ENCODE data around the gene IRF4. TPM values are rescaled to one million over a fixed set of nuclear protein-coding genes. Genes with fewer than 3 reads are reported as not detected.

IRF4 gene
- total and polyA plus RNA-seq, 2 donors: 0.30 to 2.0 TPM

DNA sequence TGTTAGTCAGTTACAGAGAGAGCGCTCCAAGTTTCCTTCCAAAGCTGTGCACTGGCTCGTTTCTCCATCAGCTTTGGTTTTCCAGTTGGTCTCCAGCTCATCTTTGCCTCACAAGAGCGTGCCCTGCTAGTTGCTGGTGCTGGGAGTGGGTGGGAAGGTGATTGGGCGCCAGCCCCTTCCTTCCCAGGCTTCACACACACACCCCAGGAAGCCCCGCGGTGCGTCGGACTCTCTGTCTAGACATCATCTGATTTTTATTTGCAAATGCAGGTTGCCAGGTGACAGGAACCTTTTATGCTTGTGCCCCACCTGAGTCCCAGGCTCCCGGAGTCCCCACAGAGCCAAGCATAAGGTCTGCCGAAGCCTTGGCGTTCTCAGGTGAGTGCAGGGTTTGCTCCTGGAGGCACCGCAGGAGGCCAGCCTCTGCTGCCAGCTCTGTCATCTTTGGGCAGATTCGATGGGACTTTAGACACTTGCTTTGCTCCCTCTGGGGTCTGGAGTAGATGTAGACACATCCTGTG is 7.1 kb downstream of the IRF4 start:
- 90% methylated on average over 13 of the region's 13 CpGs for WGBS
- Histone ChIP-seq H3K36me3 (ENCODE audit: insufficient read depth) (no peaks in the 10 kb centered on the region), H3K4me1 (ENCODE audit: insufficient read depth) (no peaks in the 10 kb centered on the region), H3K27ac (ENCODE audit: low read depth) (no peak overlapping the region), H3K4me3 (ENCODE audit: low read depth, low read length) (no peak overlapping the region)
- DNase-seq (ENCODE audit: extremely low spot score): no peak

DNA sequence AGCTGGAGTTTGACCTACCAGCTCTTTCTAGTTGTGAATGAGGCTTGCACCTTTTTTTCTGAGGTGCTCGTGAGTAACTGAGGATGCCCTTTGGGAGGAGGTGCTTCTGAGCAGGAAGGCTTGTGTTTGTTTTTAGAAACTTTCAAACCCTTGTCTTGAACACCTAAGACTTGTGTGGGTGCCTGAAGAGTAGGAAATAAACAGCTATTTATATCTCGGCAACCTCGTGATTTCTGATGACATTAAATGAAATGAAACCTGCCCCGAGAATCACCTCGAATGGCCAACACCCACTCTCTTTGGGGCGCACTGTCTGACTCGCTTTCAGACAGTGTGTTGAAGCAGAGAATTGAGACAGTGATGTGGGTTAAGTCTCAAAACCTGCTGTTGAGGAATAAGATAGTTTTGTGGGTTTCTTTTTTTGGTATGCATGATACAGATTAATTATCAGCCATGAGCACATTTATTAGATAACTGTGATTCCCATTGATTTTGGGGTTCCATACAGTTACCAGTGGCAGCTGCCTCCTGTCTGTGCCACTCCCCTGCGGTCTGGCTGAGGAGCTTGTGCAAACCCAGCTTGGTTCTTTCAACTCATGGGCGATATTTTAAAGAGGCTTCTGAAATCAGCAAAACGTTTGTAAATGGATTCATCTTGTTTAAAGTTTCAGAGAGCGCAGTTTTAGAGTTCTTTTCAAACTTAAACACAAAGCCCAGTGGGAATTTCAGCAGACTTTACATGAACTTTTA is 8.4 kb downstream of the IRF4 start:
- 38% methylated on average over 11 of the region's 11 CpGs for WGBS
- Histone ChIP-seq H3K4me3 (ENCODE audit: low read depth, low read length) (no peak overlapping the region), H3K27ac (ENCODE audit: low read depth) (no peak overlapping the region), H3K4me1 (ENCODE audit: insufficient read depth) (no peaks in the 10 kb centered on the region), H3K36me3 (ENCODE audit: insufficient read depth) (no peaks in the 10 kb centered on the region)
- DNase-seq (ENCODE audit: extremely low spot score): no peak

DNA sequence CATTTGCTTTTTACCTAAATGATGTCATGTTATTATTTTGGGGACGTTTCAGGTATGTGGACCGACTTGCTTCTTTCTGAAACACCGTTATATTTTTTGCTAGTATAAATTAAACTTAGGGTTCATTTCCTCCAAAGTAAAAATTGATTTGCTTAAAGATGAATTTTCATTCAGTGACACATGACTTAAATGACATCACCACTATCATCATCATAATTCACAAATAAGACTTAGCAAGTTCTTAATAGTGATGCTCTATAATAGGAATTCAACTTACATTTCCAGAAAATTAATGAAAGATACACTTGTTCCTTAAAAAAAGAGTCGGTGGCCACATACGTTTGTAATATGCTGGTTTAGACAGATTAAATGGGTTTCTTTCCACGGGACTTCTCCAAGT is 9.3 kb downstream of the IRF4 start:
- no peaks in the 10 kb centered on the region for H3K4me1 ChIP-seq (ENCODE audit: insufficient read depth)
- no peaks in the 10 kb centered on the region for H3K36me3 ChIP-seq (ENCODE audit: insufficient read depth)
- H3K4me3 ChIP-seq (ENCODE audit: low read depth, low read length): no peak overlapping the region
- H3K27ac ChIP-seq (ENCODE audit: low read depth): no peak overlapping the region
- no peak for DNase-seq (ENCODE audit: extremely low spot score)
- WGBS: 81% methylated on average over 6 of the region's 6 CpGs

DNA sequence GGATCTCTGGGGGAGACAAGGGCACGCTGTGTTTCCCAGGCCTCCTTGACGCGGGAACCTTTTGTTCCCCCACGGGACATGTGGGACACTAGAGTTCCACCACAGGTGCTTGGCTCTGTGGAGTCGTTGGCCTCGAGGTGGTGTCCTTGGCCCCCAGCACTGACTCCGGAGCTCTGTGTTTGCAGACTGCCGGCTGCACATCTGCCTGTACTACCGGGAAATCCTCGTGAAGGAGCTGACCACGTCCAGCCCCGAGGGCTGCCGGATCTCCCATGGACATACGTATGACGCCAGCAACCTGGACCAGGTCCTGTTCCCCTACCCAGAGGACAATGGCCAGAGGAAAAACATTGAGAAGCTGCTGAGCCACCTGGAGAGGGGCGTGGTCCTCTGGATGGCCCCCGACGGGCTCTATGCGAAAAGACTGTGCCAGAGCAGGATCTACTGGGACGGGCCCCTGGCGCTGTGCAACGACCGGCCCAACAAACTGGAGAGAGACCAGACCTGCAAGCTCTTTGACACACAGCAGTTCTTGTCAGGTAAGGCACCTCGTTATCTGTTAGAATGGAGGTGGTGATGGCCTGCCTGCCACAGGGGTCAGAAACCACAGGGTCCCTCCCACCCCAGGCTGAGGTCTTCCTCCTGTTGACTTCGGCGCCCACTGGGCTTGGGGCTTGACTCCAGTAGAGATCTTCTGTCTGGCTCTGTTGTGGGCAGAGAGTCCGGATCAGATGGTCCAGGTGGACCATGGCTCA is 9.9 kb downstream of the IRF4 start:
- no peaks in the 10 kb centered on the region for H3K36me3 ChIP-seq (ENCODE audit: insufficient read depth)
- 88% methylated on average over 27 of the region's 27 CpGs for WGBS
- no peak overlapping the region for H3K27ac ChIP-seq (ENCODE audit: low read depth)
- H3K4me3 ChIP-seq (ENCODE audit: low read depth, low read length): no peak overlapping the region
- no peaks in the 10 kb centered on the region for H3K4me1 ChIP-seq (ENCODE audit: insufficient read depth)
- no peak for DNase-seq (ENCODE audit: extremely low spot score)

DNA sequence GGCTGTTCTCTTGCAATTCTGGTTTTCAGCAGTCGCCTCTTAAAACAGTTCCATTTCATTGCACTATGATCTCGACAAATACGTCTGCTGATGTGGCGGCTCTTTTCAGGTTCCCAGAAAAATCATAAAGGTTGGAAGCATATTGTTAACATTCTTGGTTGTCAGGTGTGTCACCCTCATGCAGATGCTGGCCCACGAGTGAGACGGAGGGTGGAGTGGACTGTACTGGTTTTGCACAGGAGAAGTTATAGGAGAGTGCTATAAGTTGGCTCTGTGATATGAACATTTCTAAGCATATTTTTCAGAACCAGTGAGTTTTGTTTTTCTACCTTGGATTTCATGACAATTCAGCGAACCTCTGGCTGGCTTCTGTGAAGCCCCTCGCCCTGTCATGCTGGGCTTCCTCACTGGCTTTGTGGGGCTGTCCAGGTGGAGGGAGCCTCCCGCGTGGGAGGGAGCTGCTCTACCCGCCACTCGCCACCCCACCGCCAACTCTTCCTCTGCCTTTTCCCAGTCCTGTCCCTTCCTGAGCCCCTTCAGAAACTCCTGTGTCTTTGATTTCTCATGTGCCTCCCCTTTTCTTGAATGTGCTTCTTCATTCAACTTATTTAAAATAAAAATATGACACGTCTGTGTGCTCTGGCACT is 10.6 kb downstream of the IRF4 start:
- WGBS: 91% methylated on average over 14 of the region's 14 CpGs
- Histone ChIP-seq H3K4me3 (ENCODE audit: low read depth, low read length) (no peak overlapping the region), H3K27ac (ENCODE audit: low read depth) (no peak overlapping the region), H3K36me3 (ENCODE audit: insufficient read depth) (no peaks in the 10 kb centered on the region), H3K4me1 (ENCODE audit: insufficient read depth) (no peaks in the 10 kb centered on the region)
- DNase-seq (ENCODE audit: extremely low spot score): no peak

DNA sequence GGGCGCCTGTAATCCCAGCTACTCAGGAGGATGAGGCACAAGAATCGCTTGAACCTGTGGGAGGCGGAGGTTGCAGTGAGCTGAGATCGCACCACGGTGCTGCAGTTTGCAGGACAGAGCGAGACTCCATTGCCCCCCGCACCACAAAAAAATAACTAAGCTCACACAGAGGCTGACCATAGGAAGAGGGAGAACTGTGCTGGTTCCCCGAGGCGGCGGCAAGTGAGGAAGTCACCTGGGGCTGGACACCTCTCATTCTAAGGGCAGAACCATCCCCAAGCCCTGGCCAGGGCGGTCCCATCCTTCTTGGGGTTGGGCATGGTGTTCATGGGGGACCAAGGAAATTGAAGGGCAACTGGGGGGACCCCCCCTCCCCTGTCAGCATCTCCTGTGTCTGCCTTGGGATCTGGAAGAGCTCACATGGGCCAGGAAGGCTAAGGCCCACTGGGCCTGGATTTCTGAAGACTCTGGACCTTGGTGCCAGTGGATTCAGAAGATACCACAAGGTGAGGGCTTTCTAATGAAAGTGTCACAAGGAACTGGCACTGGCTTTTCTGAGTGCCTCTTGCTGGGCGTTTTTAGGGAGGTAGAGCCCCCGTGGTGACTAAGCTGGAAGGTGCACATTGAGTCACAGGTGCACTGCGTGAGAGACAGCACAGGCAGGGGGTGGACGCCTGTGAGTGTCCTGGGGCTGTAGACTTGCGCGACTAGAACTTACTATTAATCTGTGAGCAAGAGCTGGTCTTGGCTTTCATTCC is 11.5 kb downstream of the IRF4 start:
- Histone ChIP-seq H3K4me1 (ENCODE audit: insufficient read depth) (no peaks in the 10 kb centered on the region), H3K36me3 (ENCODE audit: insufficient read depth) (no peaks in the 10 kb centered on the region), H3K4me3 (ENCODE audit: low read depth, low read length) (no peak overlapping the region), H3K27ac (ENCODE audit: low read depth) (no peak overlapping the region)
- 88% methylated on average over 17 of the region's 17 CpGs for WGBS
- no peak for DNase-seq (ENCODE audit: extremely low spot score)

DNA sequence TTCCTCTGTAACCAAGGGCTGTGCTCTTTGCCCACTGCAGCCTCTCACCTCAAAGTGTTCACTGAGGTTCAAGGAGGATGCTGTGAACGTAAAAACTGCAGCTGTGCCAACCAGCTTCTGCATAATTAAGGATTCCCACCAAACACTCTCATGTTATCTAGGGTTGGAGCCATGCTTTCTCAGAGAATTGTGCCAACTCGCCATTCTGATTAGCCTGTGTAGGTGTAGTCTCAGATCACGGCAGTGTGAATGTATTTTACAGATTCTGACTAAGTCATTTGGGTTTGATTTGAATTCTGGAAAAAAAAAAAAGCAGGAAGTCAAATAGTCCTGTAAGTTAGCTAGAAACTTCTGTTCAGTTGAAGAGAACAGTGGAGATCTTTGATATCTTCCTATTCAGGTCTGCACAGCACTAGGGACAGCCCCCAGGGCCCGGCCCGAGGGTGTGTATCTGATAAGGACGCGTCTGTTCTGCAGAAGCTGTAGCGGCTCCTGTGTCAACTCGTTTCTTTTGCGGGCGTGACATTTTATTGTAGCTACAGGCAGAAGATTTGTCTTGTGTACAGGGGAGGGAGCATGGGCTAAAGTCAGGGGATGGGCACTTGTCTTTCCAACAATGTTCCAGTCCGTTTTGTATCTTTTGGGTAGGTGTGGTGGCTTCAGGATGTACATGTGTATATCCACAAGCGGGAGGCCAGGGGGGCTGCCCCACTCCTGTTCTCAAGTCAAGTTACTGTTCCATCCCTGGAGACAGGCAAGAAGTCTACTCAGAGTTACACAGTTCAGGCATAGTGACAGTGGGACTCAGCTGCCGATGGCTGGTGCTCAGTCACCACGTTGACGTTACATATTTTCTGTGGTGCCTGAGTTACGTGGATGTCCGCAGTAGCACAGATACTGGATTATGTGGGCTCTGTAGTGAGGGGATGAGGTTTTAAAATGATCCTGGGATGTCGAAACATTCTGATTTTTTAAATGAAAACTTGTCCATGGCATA is 12.4 kb downstream of the IRF4 start:
- no peak for DNase-seq (ENCODE audit: extremely low spot score)
- 70% methylated on average over 19 of the region's 19 CpGs for WGBS

DNA sequence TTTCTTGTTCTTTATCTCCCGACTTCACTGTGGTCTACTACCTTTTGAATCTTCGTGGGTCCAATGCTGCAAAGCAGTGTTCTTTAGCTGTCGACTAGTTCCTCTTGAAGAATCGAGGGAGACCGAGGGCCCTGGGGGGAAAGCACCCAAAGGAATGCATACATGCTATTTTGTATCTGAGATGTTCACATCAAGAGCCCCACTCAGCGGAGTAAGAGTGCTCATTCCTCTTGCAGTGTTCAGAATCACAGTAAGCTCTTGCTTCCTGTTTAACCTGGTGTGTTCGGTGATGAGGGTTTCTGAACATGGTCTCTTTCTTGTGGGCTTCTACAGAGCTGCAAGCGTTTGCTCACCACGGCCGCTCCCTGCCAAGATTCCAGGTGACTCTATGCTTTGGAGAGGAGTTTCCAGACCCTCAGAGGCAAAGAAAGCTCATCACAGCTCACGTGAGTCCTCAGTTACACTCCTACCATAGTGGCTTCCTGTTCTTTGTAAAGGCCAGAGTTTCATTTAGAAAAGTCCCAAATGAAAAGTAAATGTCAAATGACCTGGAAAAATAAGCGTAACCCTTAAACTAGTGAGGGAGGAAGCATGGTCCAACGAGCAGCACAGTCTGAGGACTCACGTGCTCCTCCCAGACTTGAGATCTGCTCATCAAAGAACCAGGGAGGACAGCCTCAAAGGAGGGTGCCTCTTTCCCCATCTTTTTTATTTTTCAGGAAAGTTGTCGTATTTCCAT is 13.3 kb downstream of the IRF4 start:
- H3K4me1 ChIP-seq (ENCODE audit: insufficient read depth): no peaks in the 10 kb centered on the region
- 89% methylated on average over 15 of the region's 15 CpGs for WGBS

More for the DNA sequence above, 12.4 kb downstream of the IRF4 start:
- no peak overlapping the region for H3K27ac ChIP-seq (ENCODE audit: low read depth)
- no peaks in the 10 kb centered on the region for H3K36me3 ChIP-seq (ENCODE audit: insufficient read depth)
- no peak overlapping the region for H3K4me3 ChIP-seq (ENCODE audit: low read depth, low read length)
- no peaks in the 10 kb centered on the region for H3K4me1 ChIP-seq (ENCODE audit: insufficient read depth)

DNA sequence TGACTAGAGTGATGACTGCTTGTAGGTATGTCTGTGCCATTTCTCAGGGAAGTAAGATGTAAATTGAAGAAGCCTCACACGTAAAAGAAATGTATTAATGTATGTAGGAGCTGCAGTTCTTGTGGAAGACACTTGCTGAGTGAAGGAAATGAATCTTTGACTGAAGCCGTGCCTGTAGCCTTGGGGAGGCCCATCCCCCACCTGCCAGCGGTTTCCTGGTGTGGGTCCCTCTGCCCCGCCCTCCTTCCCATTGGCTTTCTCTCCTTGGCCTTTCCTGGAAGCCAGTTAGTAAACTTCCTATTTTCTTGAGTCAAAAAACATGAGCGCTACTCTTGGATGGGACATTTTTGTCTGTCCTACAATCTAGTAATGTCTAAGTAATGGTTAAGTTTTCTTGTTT is 16.6 kb downstream of the IRF4 start:
- Histone ChIP-seq H3K4me1 (ENCODE audit: insufficient read depth) (no peaks in the 10 kb centered on the region), H3K4me3 (ENCODE audit: low read depth, low read length) (no peak overlapping the region)
- WGBS: 59% methylated on average over 5 of the region's 5 CpGs

More for the DNA sequence above, 13.3 kb downstream of the IRF4 start:
- no peak overlapping the region for H3K27ac ChIP-seq (ENCODE audit: low read depth)
- H3K36me3 ChIP-seq (ENCODE audit: insufficient read depth): no peaks in the 10 kb centered on the region
- H3K4me3 ChIP-seq (ENCODE audit: low read depth, low read length): no peak overlapping the region
- DNase-seq (ENCODE audit: extremely low spot score): no peak

DNA sequence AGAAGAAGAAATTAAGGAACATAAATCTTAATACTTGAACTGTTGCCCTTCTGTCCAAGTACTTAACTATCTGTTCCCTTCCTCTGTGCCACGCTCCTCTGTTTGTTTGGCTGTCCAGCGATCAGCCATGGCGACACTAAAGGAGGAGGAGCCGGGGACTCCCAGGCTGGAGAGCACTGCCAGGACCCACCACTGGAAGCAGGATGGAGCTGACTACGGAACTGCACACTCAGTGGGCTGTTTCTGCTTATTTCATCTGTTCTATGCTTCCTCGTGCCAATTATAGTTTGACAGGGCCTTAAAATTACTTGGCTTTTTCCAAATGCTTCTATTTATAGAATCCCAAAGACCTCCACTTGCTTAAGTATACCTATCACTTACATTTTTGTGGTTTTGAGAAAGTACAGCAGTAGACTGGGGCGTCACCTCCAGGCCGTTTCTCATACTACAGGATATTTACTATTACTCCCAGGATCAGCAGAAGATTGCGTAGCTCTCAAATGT is 17.1 kb downstream of the IRF4 start:
- no peaks in the 10 kb centered on the region for H3K36me3 ChIP-seq (ENCODE audit: insufficient read depth)
- H3K27ac ChIP-seq (ENCODE audit: low read depth): no peak overlapping the region
- H3K4me3 ChIP-seq (ENCODE audit: low read depth, low read length): no peak overlapping the region
- DNase-seq (ENCODE audit: extremely low spot score): no peak
- no peaks in the 10 kb centered on the region for H3K4me1 ChIP-seq (ENCODE audit: insufficient read depth)
- 39% methylated on average over 9 of the region's 9 CpGs for WGBS

More for the DNA sequence above, 16.6 kb downstream of the IRF4 start:
- no peak overlapping the region for H3K27ac ChIP-seq (ENCODE audit: low read depth)
- no peak for DNase-seq (ENCODE audit: extremely low spot score)
- no peaks in the 10 kb centered on the region for H3K36me3 ChIP-seq (ENCODE audit: insufficient read depth)

DNA sequence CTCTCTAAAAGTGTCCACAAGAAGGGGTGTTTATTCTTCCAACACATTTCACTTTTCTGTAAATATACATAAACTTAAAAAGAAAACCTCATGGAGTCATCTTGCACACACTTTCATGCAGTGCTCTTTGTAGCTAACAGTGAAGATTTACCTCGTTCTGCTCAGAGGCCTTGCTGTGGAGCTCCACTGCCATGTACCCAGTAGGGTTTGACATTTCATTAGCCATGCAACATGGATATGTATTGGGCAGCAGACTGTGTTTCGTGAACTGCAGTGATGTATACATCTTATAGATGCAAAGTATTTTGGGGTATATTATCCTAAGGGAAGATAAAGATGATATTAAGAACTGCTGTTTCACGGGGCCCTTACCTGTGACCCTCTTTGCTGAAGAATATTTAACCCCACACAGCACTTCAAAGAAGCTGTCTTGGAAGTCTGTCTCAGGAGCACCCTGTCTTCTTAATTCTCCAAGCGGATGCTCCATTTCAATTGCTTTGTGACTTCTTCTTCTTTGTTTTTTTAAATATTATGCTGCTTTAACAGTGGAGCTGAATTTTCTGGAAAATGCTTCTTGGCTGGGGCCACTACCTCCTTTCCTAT is 17.9 kb downstream of the IRF4 start:
- no peaks in the 10 kb centered on the region for H3K4me1 ChIP-seq (ENCODE audit: insufficient read depth)
- no peaks in the 10 kb centered on the region for H3K36me3 ChIP-seq (ENCODE audit: insufficient read depth)
- no peak overlapping the region for H3K27ac ChIP-seq (ENCODE audit: low read depth)
- no peak for DNase-seq (ENCODE audit: extremely low spot score)
- H3K4me3 ChIP-seq (ENCODE audit: low read depth, low read length): no peak overlapping the region
- WGBS: 88% methylated on average over 4 of the region's 4 CpGs
